ENCODE measurements around the gene HS3ST6.
"Not testable (repeated sequence)": the region's sequence is repeated elsewhere in the genome, so short reads cannot be mapped to it uniquely, and the experiment has no call there.

Gene HS3ST6

GRCh38 chr16:1961651-1962067 is 43.4 kb upstream of the HS3ST6 start:
- no peak for DNase-seq
- TF ChIP-seq, protein P1, sequence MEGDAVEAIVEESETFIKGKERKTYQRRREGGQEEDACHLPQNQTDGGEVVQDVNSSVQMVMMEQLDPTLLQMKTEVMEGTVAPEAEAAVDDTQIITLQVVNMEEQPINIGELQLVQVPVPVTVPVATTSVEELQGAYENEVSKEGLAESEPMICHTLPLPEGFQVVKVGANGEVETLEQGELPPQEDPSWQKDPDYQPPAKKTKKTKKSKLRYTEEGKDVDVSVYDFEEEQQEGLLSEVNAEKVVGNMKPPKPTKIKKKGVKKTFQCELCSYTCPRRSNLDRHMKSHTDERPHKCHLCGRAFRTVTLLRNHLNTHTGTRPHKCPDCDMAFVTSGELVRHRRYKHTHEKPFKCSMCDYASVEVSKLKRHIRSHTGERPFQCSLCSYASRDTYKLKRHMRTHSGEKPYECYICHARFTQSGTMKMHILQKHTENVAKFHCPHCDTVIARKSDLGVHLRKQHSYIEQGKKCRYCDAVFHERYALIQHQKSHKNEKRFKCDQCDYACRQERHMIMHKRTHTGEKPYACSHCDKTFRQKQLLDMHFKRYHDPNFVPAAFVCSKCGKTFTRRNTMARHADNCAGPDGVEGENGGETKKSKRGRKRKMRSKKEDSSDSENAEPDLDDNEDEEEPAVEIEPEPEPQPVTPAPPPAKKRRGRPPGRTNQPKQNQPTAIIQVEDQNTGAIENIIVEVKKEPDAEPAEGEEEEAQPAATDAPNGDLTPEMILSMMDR (IDR thresholded peaks at IDR 0.05) = no peak
- Mint-ChIP-seq H3K4me3 (peak overlapping the region; percentile 97), H3K27ac (no peak overlapping the region), H3K36me3 (ENCODE audit: low read depth) (peaks cover 25% of the 10 kb centered on the region), H3K27me3 (ENCODE audit: low read depth, poor library complexity) (peaks cover 3% of the 10 kb centered on the region), H3K9me3 (peaks cover 4% of the 10 kb centered on the region), H3K4me1 (peaks cover 49% of the 10 kb centered on the region)

DNA sequence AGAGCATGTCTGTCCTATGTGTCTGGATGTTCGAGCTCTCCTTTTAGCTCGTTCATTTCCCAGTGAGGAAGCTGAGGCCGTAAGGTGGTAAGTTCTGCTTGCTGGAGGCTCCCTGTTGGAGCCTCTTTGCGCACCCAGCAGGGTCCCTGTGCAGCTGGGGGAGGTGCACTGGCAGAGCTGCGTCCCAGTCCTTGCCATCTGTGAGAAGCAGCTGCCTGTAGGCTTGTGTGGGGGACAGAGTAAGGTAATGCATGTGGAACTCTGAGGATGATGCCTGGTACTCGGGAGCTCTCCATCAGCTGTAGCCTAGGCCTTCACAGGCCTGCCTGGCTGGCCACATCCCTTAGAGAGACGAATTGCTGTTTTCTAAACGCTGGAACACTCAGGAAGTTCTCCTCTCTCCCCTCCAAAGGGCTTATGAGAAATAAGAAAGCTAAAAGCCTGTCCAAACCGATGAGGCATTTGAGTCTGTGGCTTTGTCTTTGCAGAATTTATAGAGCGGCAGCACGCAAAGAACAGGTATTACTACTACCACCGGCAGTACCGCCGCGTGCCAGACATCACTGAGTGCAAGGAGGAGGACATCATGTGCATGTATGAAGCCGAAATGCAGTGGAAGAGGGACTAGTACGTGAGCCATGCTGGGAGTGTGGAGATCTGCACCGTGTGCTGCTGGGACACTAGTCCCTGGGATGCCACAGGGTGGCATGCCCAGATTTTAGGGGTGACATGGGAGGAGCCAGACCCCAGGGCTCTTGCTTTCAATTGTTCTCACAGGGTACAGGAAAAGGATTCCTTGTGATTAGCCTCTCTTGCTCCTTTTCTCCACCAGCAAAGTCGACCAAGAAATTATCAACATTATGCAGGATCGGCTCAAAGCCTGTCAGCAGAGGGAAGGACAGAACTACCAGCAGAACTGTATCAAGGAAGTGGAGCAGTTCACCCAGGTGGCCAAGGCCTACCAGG is 42.7 kb upstream of the HS3ST6 start:
- no peak for DNase-seq
- Mint-ChIP-seq H3K9me3 (peaks cover 4% of the 10 kb centered on the region), H3K36me3 (ENCODE audit: low read depth) (peaks cover 25% of the 10 kb centered on the region), H3K4me3 (peak overlapping the region; percentile 93), H3K27me3 (ENCODE audit: low read depth, poor library complexity) (peaks cover 4% of the 10 kb centered on the region), H3K4me1 (peaks cover 49% of the 10 kb centered on the region), H3K27ac (peak overlapping the region; percentile 66)
- TF ChIP-seq, protein P1 (IDR thresholded peaks at IDR 0.05) = no peak

- Mint-ChIP-seq H3K27me3 (ENCODE audit: low read depth, poor library complexity) (peaks cover 4% of the 10 kb centered on the region), H3K4me3 (peak within 1 kb of the TSS; percentile 93), H3K9me3 (peaks cover 4% of the 10 kb centered on the region), H3K36me3 (ENCODE audit: low read depth) (peaks cover 25% of the 10 kb centered on the region), H3K27ac (peak within 1 kb of the TSS; percentile 66), H3K4me1 (peaks cover 42% of the 10 kb centered on the region)
- peak; percentile 96 for DNase-seq
- TF ChIP-seq, protein P1 (IDR thresholded peaks at IDR 0.05) = peak; percentile 26
These were observed 41.2 kb upstream of the HS3ST6 start, which contains the start of gene NDUFB10 for GRCh38 chr16:1959269-1960039. TSS of gene NDUFB10 (plus strand) at chr16:1959538. CDS start at chr16:1959625, 87 bp downstream.

GRCh38 chr16:1958715-1959268 is 40.6 kb upstream of the HS3ST6 start:
- peaks cover 4% of the 10 kb centered on the region for H3K27me3 Mint-ChIP-seq (ENCODE audit: low read depth, poor library complexity)
- peaks cover 38% of the 10 kb centered on the region for H3K4me1 Mint-ChIP-seq
- TF ChIP-seq, protein P1 (IDR thresholded peaks at IDR 0.05) = no peak
- H3K27ac Mint-ChIP-seq = no peak overlapping the region
- H3K9me3 Mint-ChIP-seq = peaks cover 4% of the 10 kb centered on the region
- H3K4me3 Mint-ChIP-seq = peak overlapping the region; percentile 93
- peaks cover 21% of the 10 kb centered on the region for H3K36me3 Mint-ChIP-seq (ENCODE audit: low read depth)
- no peak for DNase-seq

DNA sequence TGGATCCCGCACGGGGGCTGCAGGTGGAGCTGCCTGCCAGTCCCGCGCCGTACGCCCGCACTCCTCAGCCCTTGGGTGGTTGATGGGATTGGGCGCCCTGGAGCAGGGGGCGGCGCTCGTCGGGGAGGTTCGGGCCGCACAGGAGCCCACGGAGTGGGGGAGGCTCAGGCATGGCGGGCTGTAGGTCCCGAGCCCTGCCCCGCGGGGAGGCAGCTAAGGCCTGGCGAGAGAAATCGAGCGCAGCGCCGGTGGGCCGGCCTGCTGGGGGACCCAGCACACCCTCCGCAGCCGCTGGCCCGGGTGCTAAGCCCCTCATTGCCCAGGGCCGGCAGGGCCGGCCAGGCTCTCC is 39.9 kb upstream of the HS3ST6 start:
- peaks cover 31% of the 10 kb centered on the region for H3K4me1 Mint-ChIP-seq
- not testable (repeated sequence) for H3K27me3 Mint-ChIP-seq (ENCODE audit: low read depth, poor library complexity); H3K4me3 Mint-ChIP-seq; DNase-seq; H3K9me3 Mint-ChIP-seq; H3K27ac Mint-ChIP-seq
- H3K36me3 Mint-ChIP-seq (ENCODE audit: low read depth) = peaks cover 15% of the 10 kb centered on the region

DNA sequence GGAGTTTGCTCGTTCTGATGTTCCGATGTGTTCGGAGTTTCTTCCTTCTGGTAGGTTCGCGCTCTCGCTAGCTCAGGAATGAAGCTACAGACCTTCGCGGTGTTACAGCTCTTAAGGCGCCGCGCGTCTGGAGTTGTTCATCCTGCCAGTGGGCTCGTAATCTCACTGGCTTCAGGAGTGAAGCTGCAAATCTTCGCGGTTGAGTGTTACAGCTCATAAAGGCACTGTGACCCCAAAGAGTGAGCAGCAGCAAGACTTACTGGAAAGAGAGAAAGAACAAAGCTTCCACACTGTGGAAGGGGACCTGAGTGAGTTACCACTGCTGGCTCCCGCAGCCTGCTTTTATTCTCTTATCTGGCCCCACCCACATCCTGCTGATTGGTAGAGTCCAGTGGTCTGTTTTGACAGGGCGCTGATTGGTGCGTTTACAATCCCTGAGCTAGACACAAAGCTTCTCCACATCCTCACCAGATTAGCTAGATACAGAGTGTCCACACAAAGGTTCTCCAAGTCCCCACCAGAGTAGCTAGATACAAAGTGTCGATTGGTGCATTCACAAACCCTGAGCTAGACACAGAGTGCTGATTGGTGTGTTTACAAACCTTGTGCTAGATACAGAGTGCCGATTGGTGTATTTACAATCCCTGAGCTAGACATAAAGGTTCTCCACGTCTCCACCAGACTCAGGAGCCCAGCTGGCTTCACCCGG is 39.4 kb upstream of the HS3ST6 start:
- Mint-ChIP-seq H3K36me3 (ENCODE audit: low read depth) (peaks cover 11% of the 10 kb centered on the region), H3K4me1 (peaks cover 29% of the 10 kb centered on the region)
- not testable (repeated sequence) for H3K4me3 Mint-ChIP-seq; H3K9me3 Mint-ChIP-seq; DNase-seq; H3K27ac Mint-ChIP-seq; H3K27me3 Mint-ChIP-seq (ENCODE audit: low read depth, poor library complexity)

All from nephron progenitor cell (in vitro differentiated cells).